WTC11 (cell line): ENCODE results near the gene HACD2. TPM values are rescaled to one million over a fixed set of nuclear protein-coding genes. Genes with fewer than 3 reads are reported as not detected.

Experiments
- ATAC-seq: fragments of 200-7000 bp; cut with Tn5 transposase; 2 replicates; pipeline ENCODE4 v1.10.0; 2021; ENCODE audit warnings: mild to moderate bottlenecking, moderate library complexity
- CTCF ChIA-PET: fragments of 300-600 bp; sonication (Branson Sonifier 250); formaldehyde crosslinking; loops from one replicate; lab custom pipeline; 2021; ENCODE audit warnings: antibody characterized with exemption; lab: Charles Lee
- POLR2A ChIA-PET: fragments of 350-600 bp; sonication (Branson Sonifier 250); formaldehyde crosslinking; loops from one replicate; lab custom pipeline; 2021; ENCODE audit warnings: antibody characterized with exemption; lab: Charles Lee
- DNase-seq: peaks from one replicate; pipeline ENCODE4 v3.0.0; 2021; ENCODE audit warnings: low spot score
- H3K27ac Mint-ChIP-seq: 2 replicates; pipeline ENCODE4 v1.8.0; 2021; ENCODE audit warnings: mixed read lengths
- H3K27me3 Mint-ChIP-seq: 2 replicates; pipeline ENCODE4 v1.8.0; 2021; ENCODE audit warnings: low read depth, mild to moderate bottlenecking, moderate library complexity, mixed read lengths
- H3K36me3 Mint-ChIP-seq: 2 replicates; pipeline ENCODE4 v1.8.0; 2021; ENCODE audit warnings: mixed read lengths
- H3K4me1 Mint-ChIP-seq: 2 replicates; pipeline ENCODE4 v1.8.0; 2022; ENCODE audit warnings: mixed read lengths
- H3K4me3 Mint-ChIP-seq: 2 replicates; pipeline ENCODE4 v1.8.0; 2021; ENCODE audit warnings: mild to moderate bottlenecking, moderate library complexity, mixed read lengths
- H3K9me3 Mint-ChIP-seq: 2 replicates; pipeline ENCODE4 v1.8.0; 2021; ENCODE audit warnings: mixed read lengths
- ATF2 ChIP-seq: sonication (generic); formaldehyde crosslinking; IDR thresholded peaks from 2 replicates; pipeline ENCODE4 v1.8.1; 2022; ENCODE audit warnings: low read depth, missing genetic modification reagents, borderline replicate concordance
- ATF3 ChIP-seq: sonication (generic); formaldehyde crosslinking; conservative IDR thresholded peaks from 2 replicates; pipeline ENCODE4 v1.8.1; 2022; ENCODE audit warnings: mild to moderate bottlenecking, missing genetic modification reagents
- ATF6 ChIP-seq: sonication (generic); formaldehyde crosslinking; IDR thresholded peaks from 2 replicates; pipeline ENCODE4 v1.8.1; 2023; ENCODE audit warnings: mild to moderate bottlenecking, missing genetic modification reagents
- CTCF ChIP-seq: fragments of 200-600 bp; IDR thresholded peaks from 2 replicates; pipeline ENCODE4 v1.8.0; 2022; ENCODE audit warnings: antibody characterized with exemption
- E2F4 ChIP-seq: sonication (generic); formaldehyde crosslinking; IDR thresholded peaks from 2 replicates; pipeline ENCODE4 v1.8.1; 2022; ENCODE audit warnings: low read depth, mild to moderate bottlenecking, moderate library complexity, missing genetic modification reagents, borderline replicate concordance
- ERG ChIP-seq: fragments of 250-450 bp; sonication (Bioruptor Pico); IDR thresholded peaks from 2 replicates; pipeline ENCODE4 v1.8.0; 2021; ENCODE audit warnings: mild to moderate bottlenecking
- ETV6 ChIP-seq: sonication (generic); formaldehyde crosslinking; IDR thresholded peaks from 2 replicates; pipeline ENCODE4 v1.8.1; 2022; ENCODE audit warnings: mild to moderate bottlenecking, missing genetic modification reagents
- GABPB1 ChIP-seq: sonication (generic); formaldehyde crosslinking; IDR thresholded peaks from 2 replicates; pipeline ENCODE4 v1.8.1; 2023; ENCODE audit warnings: mild to moderate bottlenecking, missing genetic modification reagents
- JAZF1 ChIP-seq: fragments of 250-450 bp; sonication (Bioruptor Pico); IDR thresholded peaks from 2 replicates; pipeline ENCODE4 v1.9.0; 2021; ENCODE audit warnings: moderate library complexity, mild to moderate bottlenecking, inconsistent platforms
- MXD4 ChIP-seq: fragments of 250-450 bp; sonication (Bioruptor Pico); IDR thresholded peaks from 2 replicates; pipeline ENCODE4 v1.8.0; 2021; ENCODE audit warnings: mild to moderate bottlenecking, moderate library complexity, borderline replicate concordance
- NFATC4 ChIP-seq: fragments of 250-450 bp; sonication (Bioruptor Pico); IDR thresholded peaks from 2 replicates; pipeline ENCODE4 v1.9.0; 2021; ENCODE audit warnings: mild to moderate bottlenecking
- RELA ChIP-seq: sonication (generic); formaldehyde crosslinking; IDR thresholded peaks from 2 replicates; pipeline ENCODE4 v1.8.1; 2022; ENCODE audit warnings: missing genetic modification reagents, mild to moderate bottlenecking, borderline replicate concordance
- STAT6 ChIP-seq: sonication (generic); formaldehyde crosslinking; conservative IDR thresholded peaks from 2 replicates; pipeline ENCODE4 v1.8.1; 2023; ENCODE audit warnings: mild to moderate bottlenecking, low read depth, missing genetic modification reagents, moderate library complexity
- TEAD1 ChIP-seq: sonication (generic); formaldehyde crosslinking; IDR thresholded peaks from 2 replicates; pipeline ENCODE4 v1.8.0; 2022; ENCODE audit warnings: mild to moderate bottlenecking, missing genetic modification reagents
- TEAD4 ChIP-seq: sonication (generic); formaldehyde crosslinking; IDR thresholded peaks from 2 replicates; pipeline ENCODE4 v1.8.0; 2022; ENCODE audit warnings: mild to moderate bottlenecking, missing genetic modification reagents
- TP53 ChIP-seq: sonication (generic); formaldehyde crosslinking; IDR thresholded peaks from 2 replicates; pipeline ENCODE4 v1.8.1; 2023; ENCODE audit warnings: mild to moderate bottlenecking, missing genetic modification reagents
- ZMAT4 ChIP-seq: fragments of 250-450 bp; sonication (Bioruptor Pico); IDR thresholded peaks from 2 replicates; pipeline ENCODE4 v1.9.0; 2021; ENCODE audit warnings: mild to moderate bottlenecking
- ZNF396 ChIP-seq: fragments of 250-450 bp; sonication (Bioruptor Pico); IDR thresholded peaks from 2 replicates; pipeline ENCODE4 v1.8.0; 2021; ENCODE audit warnings: mild to moderate bottlenecking, moderate library complexity, borderline replicate concordance
- ZNF416 ChIP-seq: fragments of 250-450 bp; sonication (Bioruptor Pico); IDR thresholded peaks from 2 replicates; pipeline ENCODE4 v1.9.0; 2021; ENCODE audit warnings: mild to moderate bottlenecking, inconsistent platforms
- ZNF423 ChIP-seq: fragments of 250-450 bp; sonication (Bioruptor Pico); IDR thresholded peaks from 2 replicates; pipeline ENCODE4 v2.1.2; 2022; ENCODE audit warnings: mild to moderate bottlenecking, moderate library complexity
- ZNF532 ChIP-seq: fragments of 250-450 bp; sonication (Bioruptor Pico); IDR thresholded peaks from 2 replicates; pipeline ENCODE4 v1.9.0; 2021; ENCODE audit warnings: mild to moderate bottlenecking, borderline replicate concordance
- total RNA-seq: library from RNA; stranded (reverse); gene quantifications from 3 replicates; pipeline ENCODE4 v1.2.3, GENCODE V29; 2021

Gene HACD2
- total RNA-seq, 1 experiment from 2014 or later = 26.1 TPM

- Mint-ChIP-seq H3K27ac (no peak overlapping the region), H3K4me1 (peaks cover 13% of the 10 kb centered on the region), H3K36me3 (no peaks in the 10 kb centered on the region), H3K4me3 (no peak overlapping the region), H3K27me3 (peaks cover 22% of the 10 kb centered on the region), H3K9me3 (no peaks in the 10 kb centered on the region)
- ChIA-PET CTCF (interaction anchor here (1.2 kb wide), 1 partner anchor 17 kb away, joined by 3 read pairs; no protein-coding TSS in a partner anchor), POLR2A (no interaction called here)
- ATAC-seq (no peak), DNase-seq (no peak)
- TF ChIP-seq TEAD1 = no peak
- no peak for TF ChIP-seq E2F4
- TF ChIP-seq TEAD4 (CRISPR knock-in tag) = no peak
- TF ChIP-seq ATF2 = no peak
- TF ChIP-seq ZNF396 = no peak
- no peak for TF ChIP-seq CTCF
- TF ChIP-seq GABPB1 (CRISPR knock-in tag) = no peak
- no peak for TF ChIP-seq ZNF416 (CRISPR knock-in tag)
- TF ChIP-seq STAT6 (CRISPR knock-in tag) = no peak
- no peak for TF ChIP-seq ERG (CRISPR knock-in tag)
- TF ChIP-seq ZMAT4 = no peak
- TF ChIP-seq ATF3 (CRISPR knock-in tag) = no peak
- TF ChIP-seq JAZF1 (CRISPR knock-in tag) = no peak
- TF ChIP-seq ZNF423 = no peak
Observed at GRCh38 chr3:123442908-123443307, 141.9 kb downstream of the HACD2 start.

GRCh38 chr3:123442125-123442524 lies 142.7 kb downstream of the HACD2 start:
- no peaks in the 10 kb centered on the region for H3K36me3 Mint-ChIP-seq
- ChIA-PET POLR2A (no interaction called here), CTCF (interaction anchor here (1.0 to 1.6 kb wide), 2 partner anchors 19 to 67 kb away, joined by 3 read pairs; no protein-coding TSS in a partner anchor)
- no peak overlapping the region for H3K27ac Mint-ChIP-seq
- peaks cover 17% of the 10 kb centered on the region for H3K27me3 Mint-ChIP-seq
- DNase-seq = no peak
- peaks cover 13% of the 10 kb centered on the region for H3K4me1 Mint-ChIP-seq
- ATAC-seq = no peak
- H3K9me3 Mint-ChIP-seq = no peaks in the 10 kb centered on the region
- no peak overlapping the region for H3K4me3 Mint-ChIP-seq
- no peak for TF ChIP-seq ATF6 (CRISPR knock-in tag)
- no peak for TF ChIP-seq ZNF532
- TF ChIP-seq NFATC4 (CRISPR knock-in tag) = no peak
- no peak for TF ChIP-seq ETV6 (CRISPR knock-in tag)
- TF ChIP-seq TEAD4 (CRISPR knock-in tag) = no peak
- no peak for TF ChIP-seq MXD4 (CRISPR knock-in tag)
- TF ChIP-seq TP53 (CRISPR knock-in tag) = no peak
- TF ChIP-seq RELA (CRISPR knock-in tag) = no peak
